HepG2 (cell line): Measurements from ENCODE around the gene TRPV2. TPM values are rescaled to one million over a fixed set of nuclear protein-coding genes. Genes with fewer than 3 reads are reported as not detected.

Source experiments
- HOXA3 ChIP-seq: sonication (generic); formaldehyde crosslinking; IDR thresholded peaks from 2 replicates; pipeline ENCODE4 v1.5.0; 2020; ENCODE audit warnings: missing genetic modification reagents
- NCOA2 ChIP-seq: sonication (generic); formaldehyde crosslinking; IDR thresholded peaks from 2 replicates; pipeline ENCODE4 v1.8.0; 2022; ENCODE audit warnings: inconsistent platforms
- POLR2A ChIP-seq, 2 experiments: IDR thresholded peaks; 2 replicates each; pipeline ENCODE4 v1.6.1; 2011; ENCODE audit warnings: low read depth in 2 of 2, low read length in 2 of 2, mild to moderate bottlenecking in 1 of 2, moderate library complexity in 1 of 2; ENCODE audit not compliant: insufficient read depth in 1 of 2
- TFAP4 ChIP-seq: sonication (generic); IDR thresholded peaks from 2 replicates; pipeline ENCODE4 v1.6.1; 2016; ENCODE audit warnings: low read depth, borderline replicate concordance
- ZNF18 ChIP-seq: sonication (generic); formaldehyde crosslinking; IDR thresholded peaks from 2 replicates; pipeline ENCODE4 v1.8.0; 2022; ENCODE audit warnings: mild to moderate bottlenecking, missing genetic modification reagents; ENCODE audit not compliant: insufficient replicate concordance
- ZNF230 ChIP-seq: sonication (generic); formaldehyde crosslinking; IDR thresholded peaks from 2 replicates; pipeline ENCODE4 v1.4.0; 2020; ENCODE audit warnings: mild to moderate bottlenecking, missing genetic modification reagents
- ZNF280D ChIP-seq: sonication (generic); formaldehyde crosslinking; IDR thresholded peaks from 2 replicates; pipeline ENCODE4 v1.5.1; 2020; ENCODE audit warnings: mild to moderate bottlenecking, missing genetic modification reagents
- ZNF746 ChIP-seq: sonication (generic); formaldehyde crosslinking; IDR thresholded peaks from 2 replicates; pipeline ENCODE4 v1.8.0; 2022; ENCODE audit warnings: mild to moderate bottlenecking, missing genetic modification reagents
- polyA plus RNA-seq, 8 experiments: library from polyadenylated mRNA; depleted of rRNA in 3 of 8; stranded (reverse) in 7 of 8; unstranded in 1 of 8; fragments of >200 nt; fragmentation: Illumina TruSeq in 4 of 8; extraction: Trizol in 4 of 8; gene quantifications; 2 replicates each; pipeline versions ENCODE4 v1.2.1 to v1.2.3, GENCODE V29; 2011 to 2016; ENCODE audit warnings: low read depth in 4 of 8, missing spikeins in 1 of 8, mixed read lengths in 1 of 8; ENCODE audit not compliant: insufficient read depth in 1 of 8
- total RNA-seq, 5 experiments: library from RNA; depleted of rRNA; stranded (reverse); fragments of >200 nt; fragmentation: Illumina TruSeq; extraction: Trizol; gene quantifications; 2 replicates each; pipeline ENCODE4 v1.2.3, GENCODE V29; 2016; ENCODE audit warnings: low read depth in 1 of 5
- TF ChIP-seq, protein P1 (sequence below): sonication (generic); formaldehyde crosslinking; IDR thresholded peaks from 2 replicates; pipeline ENCODE4 v1.5.1; 2020; ENCODE audit warnings: mild to moderate bottlenecking, missing genetic modification reagents, borderline replicate concordance
- TF ChIP-seq, protein P2 (sequence below): sonication (generic); formaldehyde crosslinking; IDR thresholded peaks from 2 replicates; pipeline ENCODE4 v1.9.0; 2021; ENCODE audit warnings: missing genetic modification reagents, mild to moderate bottlenecking, borderline replicate concordance
- TF ChIP-seq, protein P3 (sequence below): sonication (generic); formaldehyde crosslinking; IDR thresholded peaks from 2 replicates; pipeline ENCODE4 v1.4.0; 2020; ENCODE audit warnings: mild to moderate bottlenecking, missing genetic modification reagents
- TF ChIP-seq, protein P4 (sequence below): sonication (generic); formaldehyde crosslinking; IDR thresholded peaks from 2 replicates; pipeline ENCODE4 v1.5.0; 2020; ENCODE audit warnings: mild to moderate bottlenecking, low read depth, missing genetic modification reagents, borderline replicate concordance
- TF ChIP-seq, protein P5 (sequence below): sonication (generic); formaldehyde crosslinking; conservative IDR thresholded peaks from 2 replicates; pipeline ENCODE4 v1.5.0; 2020; ENCODE audit warnings: missing genetic modification reagents

The TRPV2 gene
- total and polyA plus RNA-seq, 2 of the 13 experiments (the other 11 are each of a cell fraction or from before 2014, with no cell fraction given) = 13.6 to 21.3 TPM

GRCh38 chr17:16439811-16440351 is 24.5 kb downstream of the TRPV2 start (continued):
- TF ChIP-seq, protein P1, sequence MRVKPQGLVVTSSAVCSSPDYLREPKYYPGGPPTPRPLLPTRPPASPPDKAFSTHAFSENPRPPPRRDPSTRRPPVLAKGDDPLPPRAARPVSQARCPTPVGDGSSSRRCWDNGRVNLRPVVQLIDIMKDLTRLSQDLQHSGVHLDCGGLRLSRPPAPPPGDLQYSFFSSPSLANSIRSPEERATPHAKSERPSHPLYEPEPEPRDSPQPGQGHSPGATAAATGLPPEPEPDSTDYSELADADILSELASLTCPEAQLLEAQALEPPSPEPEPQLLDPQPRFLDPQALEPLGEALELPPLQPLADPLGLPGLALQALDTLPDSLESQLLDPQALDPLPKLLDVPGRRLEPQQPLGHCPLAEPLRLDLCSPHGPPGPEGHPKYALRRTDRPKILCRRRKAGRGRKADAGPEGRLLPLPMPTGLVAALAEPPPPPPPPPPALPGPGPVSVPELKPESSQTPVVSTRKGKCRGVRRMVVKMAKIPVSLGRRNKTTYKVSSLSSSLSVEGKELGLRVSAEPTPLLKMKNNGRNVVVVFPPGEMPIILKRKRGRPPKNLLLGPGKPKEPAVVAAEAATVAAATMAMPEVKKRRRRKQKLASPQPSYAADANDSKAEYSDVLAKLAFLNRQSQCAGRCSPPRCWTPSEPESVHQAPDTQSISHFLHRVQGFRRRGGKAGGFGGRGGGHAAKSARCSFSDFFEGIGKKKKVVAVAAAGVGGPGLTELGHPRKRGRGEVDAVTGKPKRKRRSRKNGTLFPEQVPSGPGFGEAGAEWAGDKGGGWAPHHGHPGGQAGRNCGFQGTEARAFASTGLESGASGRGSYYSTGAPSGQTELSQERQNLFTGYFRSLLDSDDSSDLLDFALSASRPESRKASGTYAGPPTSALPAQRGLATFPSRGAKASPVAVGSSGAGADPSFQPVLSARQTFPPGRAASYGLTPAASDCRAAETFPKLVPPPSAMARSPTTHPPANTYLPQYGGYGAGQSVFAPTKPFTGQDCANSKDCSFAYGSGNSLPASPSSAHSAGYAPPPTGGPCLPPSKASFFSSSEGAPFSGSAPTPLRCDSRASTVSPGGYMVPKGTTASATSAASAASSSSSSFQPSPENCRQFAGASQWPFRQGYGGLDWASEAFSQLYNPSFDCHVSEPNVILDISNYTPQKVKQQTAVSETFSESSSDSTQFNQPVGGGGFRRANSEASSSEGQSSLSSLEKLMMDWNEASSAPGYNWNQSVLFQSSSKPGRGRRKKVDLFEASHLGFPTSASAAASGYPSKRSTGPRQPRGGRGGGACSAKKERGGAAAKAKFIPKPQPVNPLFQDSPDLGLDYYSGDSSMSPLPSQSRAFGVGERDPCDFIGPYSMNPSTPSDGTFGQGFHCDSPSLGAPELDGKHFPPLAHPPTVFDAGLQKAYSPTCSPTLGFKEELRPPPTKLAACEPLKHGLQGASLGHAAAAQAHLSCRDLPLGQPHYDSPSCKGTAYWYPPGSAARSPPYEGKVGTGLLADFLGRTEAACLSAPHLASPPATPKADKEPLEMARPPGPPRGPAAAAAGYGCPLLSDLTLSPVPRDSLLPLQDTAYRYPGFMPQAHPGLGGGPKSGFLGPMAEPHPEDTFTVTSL (CRISPR knock-in tag) = no peak
- TF ChIP-seq, protein P2, sequence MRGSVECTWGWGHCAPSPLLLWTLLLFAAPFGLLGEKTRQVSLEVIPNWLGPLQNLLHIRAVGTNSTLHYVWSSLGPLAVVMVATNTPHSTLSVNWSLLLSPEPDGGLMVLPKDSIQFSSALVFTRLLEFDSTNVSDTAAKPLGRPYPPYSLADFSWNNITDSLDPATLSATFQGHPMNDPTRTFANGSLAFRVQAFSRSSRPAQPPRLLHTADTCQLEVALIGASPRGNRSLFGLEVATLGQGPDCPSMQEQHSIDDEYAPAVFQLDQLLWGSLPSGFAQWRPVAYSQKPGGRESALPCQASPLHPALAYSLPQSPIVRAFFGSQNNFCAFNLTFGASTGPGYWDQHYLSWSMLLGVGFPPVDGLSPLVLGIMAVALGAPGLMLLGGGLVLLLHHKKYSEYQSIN (CRISPR knock-in tag) = no peak
- peak; percentile 47 for TF ChIP-seq ZNF18 (CRISPR knock-in tag)
- no peak for TF ChIP-seq TFAP4
- TF ChIP-seq POLR2A (IDR thresholded peaks at IDR 0.05; ENCODE audit: insufficient read depth in 1 of 2, low read depth in 2 of 2, low read length in 2 of 2) = peak; percentile 52 to 70; a peak in 2 of 4 replicates
- no peak for TF ChIP-seq ZNF280D (CRISPR knock-in tag)
- TF ChIP-seq ZNF230 = no peak
- TF ChIP-seq, protein P3, sequence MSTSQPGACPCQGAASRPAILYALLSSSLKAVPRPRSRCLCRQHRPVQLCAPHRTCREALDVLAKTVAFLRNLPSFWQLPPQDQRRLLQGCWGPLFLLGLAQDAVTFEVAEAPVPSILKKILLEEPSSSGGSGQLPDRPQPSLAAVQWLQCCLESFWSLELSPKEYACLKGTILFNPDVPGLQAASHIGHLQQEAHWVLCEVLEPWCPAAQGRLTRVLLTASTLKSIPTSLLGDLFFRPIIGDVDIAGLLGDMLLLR (CRISPR knock-in tag) = no peak
- TF ChIP-seq NCOA2 (CRISPR knock-in tag) = no peak
- TF ChIP-seq, protein P4, sequence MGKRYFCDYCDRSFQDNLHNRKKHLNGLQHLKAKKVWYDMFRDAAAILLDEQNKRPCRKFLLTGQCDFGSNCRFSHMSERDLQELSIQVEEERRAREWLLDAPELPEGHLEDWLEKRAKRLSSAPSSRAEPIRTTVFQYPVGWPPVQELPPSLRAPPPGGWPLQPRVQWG = no peak
- TF ChIP-seq, protein P5, sequence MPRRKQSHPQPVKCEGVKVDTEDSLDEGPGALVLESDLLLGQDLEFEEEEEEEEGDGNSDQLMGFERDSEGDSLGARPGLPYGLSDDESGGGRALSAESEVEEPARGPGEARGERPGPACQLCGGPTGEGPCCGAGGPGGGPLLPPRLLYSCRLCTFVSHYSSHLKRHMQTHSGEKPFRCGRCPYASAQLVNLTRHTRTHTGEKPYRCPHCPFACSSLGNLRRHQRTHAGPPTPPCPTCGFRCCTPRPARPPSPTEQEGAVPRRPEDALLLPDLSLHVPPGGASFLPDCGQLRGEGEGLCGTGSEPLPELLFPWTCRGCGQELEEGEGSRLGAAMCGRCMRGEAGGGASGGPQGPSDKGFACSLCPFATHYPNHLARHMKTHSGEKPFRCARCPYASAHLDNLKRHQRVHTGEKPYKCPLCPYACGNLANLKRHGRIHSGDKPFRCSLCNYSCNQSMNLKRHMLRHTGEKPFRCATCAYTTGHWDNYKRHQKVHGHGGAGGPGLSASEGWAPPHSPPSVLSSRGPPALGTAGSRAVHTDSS (CRISPR knock-in tag) = no peak
- TF ChIP-seq HOXA3 (CRISPR knock-in tag) = peak; percentile 19; the same call in 1 of the 2 replicates
- TF ChIP-seq ZNF746 (CRISPR knock-in tag) = no peak
